Calu3 (cell line): ENCODE measurements around the gene LAMA2. TPM values are rescaled to one million over a fixed set of nuclear protein-coding genes. Genes with fewer than 3 reads are reported as not detected.

Source experiments
- BruUV-seq: library from RNA; stranded (reverse); fragments of 400-500 nt; replicated peaks from 2 replicates; lab custom pipeline; 2021; lab: Mats Ljungman, UMichigan
- CTCF ChIA-PET: fragments of 300-600 bp; sonication (Branson Sonifier 250); formaldehyde crosslinking; loops from one replicate; lab custom pipeline; 2022; ENCODE audit warnings: antibody characterized with exemption; lab: Charles Lee
- DNase-seq: peaks from one replicate; pipeline ENCODE4 v3.0.0; 2022
- H3K27ac Mint-ChIP-seq: one replicate; pipeline ENCODE4 v1.8.0; 2022; ENCODE audit warnings: mixed read lengths; ENCODE audit not compliant: unreplicated experiment
- H3K27me3 Mint-ChIP-seq: one replicate; pipeline ENCODE4 v1.8.0; 2022; ENCODE audit warnings: mixed read lengths; ENCODE audit not compliant: unreplicated experiment
- H3K36me3 Mint-ChIP-seq: one replicate; pipeline ENCODE4 v1.8.0; 2022; ENCODE audit warnings: mild to moderate bottlenecking, moderate library complexity, mixed read lengths; ENCODE audit not compliant: insufficient read depth, unreplicated experiment
- H3K4me1 Mint-ChIP-seq: one replicate; pipeline ENCODE4 v1.8.0; 2022; ENCODE audit warnings: mild to moderate bottlenecking, low read depth, mixed read lengths; ENCODE audit not compliant: unreplicated experiment
- H3K4me3 Mint-ChIP-seq: one replicate; pipeline ENCODE4 v1.8.0; 2022; ENCODE audit warnings: mild to moderate bottlenecking, low read depth, moderate library complexity, mixed read lengths; ENCODE audit not compliant: unreplicated experiment
- H3K9me3 Mint-ChIP-seq: one replicate; pipeline ENCODE4 v1.8.0; 2022; ENCODE audit warnings: low read depth, mixed read lengths; ENCODE audit not compliant: unreplicated experiment
- CTCF ChIP-seq: fragments of 200-600 bp; IDR thresholded peaks from one replicate; pipeline ENCODE4 v1.8.0; 2022; ENCODE audit warnings: antibody characterized with exemption; ENCODE audit not compliant: unreplicated experiment
- intact Hi-C: fragments of 100-400 bp; cut with micrococcal nuclease; formaldehyde crosslinking; loops from one replicate; pipeline ENCODE4 v1.10.0; 2022; ENCODE audit not compliant: unreplicated experiment
- total RNA-seq: library from RNA; stranded (reverse); gene quantifications from 2 replicates; pipeline ENCODE4 v1.2.3, GENCODE V29; 2022

LAMA2 gene
- total RNA-seq, 1 experiment from 2014 or later = 0.80 TPM

- TF ChIP-seq CTCF = no peak
- CTCF ChIA-PET = no interaction called here
- BruUV-seq = no TSS peak
- DNase-seq = no peak
- H3K36me3 Mint-ChIP-seq = no peaks in the 10 kb centered on the region
- no peaks in the 10 kb centered on the region for H3K27me3 Mint-ChIP-seq
- no peak overlapping the region for H3K4me3 Mint-ChIP-seq
- no peaks in the 10 kb centered on the region for H3K9me3 Mint-ChIP-seq
- intact Hi-C loops = no loop called here
- no peaks in the 10 kb centered on the region for H3K4me1 Mint-ChIP-seq
- H3K27ac Mint-ChIP-seq = no peak overlapping the region
Observed at GRCh38 chr6:129364767-129365166, 481.8 kb downstream of the LAMA2 start.

DNA sequence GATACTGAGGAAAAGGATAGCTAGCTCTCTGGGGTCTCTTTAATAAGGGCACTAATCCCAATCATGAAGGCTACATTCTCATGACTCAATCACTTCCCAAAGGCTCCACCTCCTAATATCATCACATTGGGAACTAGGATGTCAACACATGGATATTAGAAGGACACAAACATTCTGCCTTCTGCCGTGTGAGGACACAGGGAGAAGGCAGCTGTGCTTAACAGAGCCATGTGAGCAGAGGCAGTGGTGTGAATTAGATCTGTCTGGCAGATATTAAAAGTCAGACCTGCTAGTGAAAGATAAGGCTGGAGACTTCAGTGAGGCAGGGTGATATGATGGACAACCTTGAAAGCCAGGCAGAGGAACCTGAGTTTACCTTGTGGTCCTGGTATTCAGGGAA, 485.1 kb downstream of the LAMA2 start:
- intact Hi-C loops = no loop called here
- Mint-ChIP-seq H3K4me1 (no peaks in the 10 kb centered on the region), H3K27ac (no peak overlapping the region), H3K36me3 (no peaks in the 10 kb centered on the region), H3K9me3 (no peaks in the 10 kb centered on the region), H3K27me3 (no peaks in the 10 kb centered on the region), H3K4me3 (no peak overlapping the region)
- no peak for TF ChIP-seq CTCF
- CTCF ChIA-PET = no interaction called here
- no TSS peak for BruUV-seq
- DNase-seq = no peak

DNA sequence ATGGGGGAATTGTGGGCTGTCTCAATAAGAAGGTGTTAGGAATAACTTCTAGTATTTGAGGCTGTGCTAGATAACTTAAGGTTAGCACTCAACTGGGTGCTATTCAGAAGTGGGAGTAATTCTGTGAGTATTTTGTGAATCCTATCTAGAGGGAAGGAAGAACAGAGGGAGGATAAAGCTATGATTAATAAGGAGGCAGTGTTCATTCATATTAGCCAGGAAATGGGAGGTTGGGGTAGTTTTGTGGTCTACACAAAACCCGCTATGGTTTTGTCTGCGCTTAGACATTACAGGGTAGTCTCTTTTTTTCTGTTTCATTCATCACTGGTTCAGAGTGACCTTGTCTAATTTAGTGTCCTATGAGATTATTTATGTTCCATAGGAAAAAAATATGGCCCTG, 486.0 kb downstream of the LAMA2 start:
- no TSS peak for BruUV-seq
- H3K36me3 Mint-ChIP-seq = no peaks in the 10 kb centered on the region
- no peak for TF ChIP-seq CTCF
- CTCF ChIA-PET = no interaction called here
- no peak overlapping the region for H3K27ac Mint-ChIP-seq
- no peaks in the 10 kb centered on the region for H3K27me3 Mint-ChIP-seq
- no peak overlapping the region for H3K4me3 Mint-ChIP-seq
- no peaks in the 10 kb centered on the region for H3K9me3 Mint-ChIP-seq
- intact Hi-C loops = no loop called here
- H3K4me1 Mint-ChIP-seq = no peaks in the 10 kb centered on the region
- no peak for DNase-seq

DNA sequence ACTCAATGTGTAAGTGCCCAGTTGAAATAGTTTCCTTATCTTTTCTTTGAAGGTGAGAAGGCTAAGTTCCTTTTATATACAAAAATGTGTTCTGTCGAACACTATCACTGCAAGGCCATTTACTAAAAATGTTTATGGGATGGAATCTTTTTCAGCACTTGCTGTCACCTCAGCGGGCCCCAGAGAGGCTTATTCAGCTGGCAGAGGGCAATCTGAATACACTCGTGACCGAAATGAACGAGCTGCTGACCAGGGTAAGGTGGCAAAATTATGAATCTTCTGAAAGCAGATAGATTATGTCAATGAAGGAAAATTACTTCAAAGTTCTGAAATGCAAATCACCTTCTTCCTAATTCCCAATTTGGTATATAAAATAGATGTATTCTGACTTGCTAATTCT, 486.8 kb downstream of the LAMA2 start:
- DNase-seq = no peak
- CTCF ChIA-PET = interaction anchor here (0.9 kb wide), 1 partner anchor 10 kb away, joined by 5 read pairs; no protein-coding TSS in a partner anchor
- Mint-ChIP-seq H3K27me3 (no peaks in the 10 kb centered on the region), H3K4me1 (no peaks in the 10 kb centered on the region), H3K4me3 (no peak overlapping the region), H3K27ac (no peak overlapping the region), H3K9me3 (no peaks in the 10 kb centered on the region), H3K36me3 (no peaks in the 10 kb centered on the region)
- intact Hi-C loops = loop anchor here (2.0 to 5.0 kb wide), 2 partner anchors 117 to 561 kb away; no protein-coding TSS in a partner anchor
- no TSS peak for BruUV-seq
- no peak for TF ChIP-seq CTCF
